ENCODE data around the gene DLG2. TPM values are rescaled to one million over a fixed set of nuclear protein-coding genes. Genes with fewer than 3 reads are reported as not detected.

The DLG2 gene
- total and polyA plus RNA-seq, 9 of the 15 experiments (the other 6 are each of a cell fraction or from before 2014, with no cell fraction given), result 0.52 to 1.6 (median 0.95) TPM

- in situ Hi-C loops (cut with MboI) (no loop called here), intact Hi-C loops (cut with micrococcal nuclease) (no loop called here)
- Histone ChIP-seq H3K4me2 (ENCODE audit: insufficient read depth, low read length) (no peak overlapping the region), H3K9ac (ENCODE audit: insufficient read depth in 1 of 2, low read depth in 2 of 2, low read length in 2 of 2) (no peak overlapping the region), H2AFZ (ENCODE audit: low read depth, low read length) (no peak overlapping the region), H3K36me3 (ENCODE audit: control insufficient read depth, insufficient read depth, low read length) (no peaks in the 10 kb centered on the region), H3K4me1 (replicated peaks in 1 of 2; ENCODE audit: control insufficient read depth in 2 of 2, insufficient read depth in 2 of 2, low read length in 2 of 2) (no peaks in the 10 kb centered on the region), H3K4me3 (no peak overlapping the region), H4K20me1 (replicated peaks; ENCODE audit: control insufficient read depth, insufficient read depth, low read length) (no peaks in the 10 kb centered on the region), H3K79me2 (ENCODE audit: control insufficient read depth, insufficient read depth, low read length) (no peaks in the 10 kb centered on the region), H3K9me3 (replicated peaks; ENCODE audit: control insufficient read depth, insufficient read depth, low read depth, low read length) (no peaks in the 10 kb centered on the region), H3K27me3 (ENCODE audit: control insufficient read depth in 2 of 2, insufficient read depth in 2 of 2, low read length in 2 of 2) (no peaks in the 10 kb centered on the region), H3K9me1 (ENCODE audit: control insufficient read depth, insufficient read depth, low read length) (no peaks in the 10 kb centered on the region), H3K27ac (ENCODE audit: extremely low read depth, low read depth, low read length) (no peak overlapping the region)
- FAIRE-seq (no peak), DNase-seq (ENCODE audit: extremely low read depth in 1 of 4, low spot score in 3 of 4) (no peak), ATAC-seq (no peak)
- WGBS (ENCODE audit: insufficient coverage, low coverage, missing lambda C conversion rate), result 0% methylated on average over 3 of the region's 3 CpGs
- no TSS peak for BruUV-seq (replicated peaks)
- ChIA-PET POLR2A (interaction anchor here (0.7 kb wide), 1 partner anchor 33 kb away, joined by 3 read pairs; no protein-coding TSS in a partner anchor), CTCF (ENCODE audit: low intra/inter-chr PET ratio) (no interaction called here)
- TF ChIP-seq GMEB1 (CRISPR knock-in tag; IDR thresholded peaks at IDR 0.05) (no peak), BCLAF1 (IDR thresholded peaks at IDR 0.05; ENCODE audit: borderline replicate concordance in 1 of 2, control insufficient read depth in 1 of 2, low read depth in 2 of 2, low read length in 1 of 2) (no peak), MTA3 (IDR thresholded peaks at IDR 0.05; ENCODE audit: borderline replicate concordance) (no peak), NELFE (IDR thresholded peaks at IDR 0.05; ENCODE audit: insufficient read depth, insufficient read length) (no peak), HDGF (IDR thresholded peaks at IDR 0.05) (no peak), ZKSCAN3 (CRISPR knock-in tag; IDR thresholded peaks at IDR 0.05) (no peak), CEBPZ (IDR thresholded peaks at IDR 0.05; ENCODE audit: borderline replicate concordance, low read depth, low read length) (no peak), ZBTB1 (CRISPR knock-in tag; IDR thresholded peaks at IDR 0.05; ENCODE audit: borderline replicate concordance, low read depth) (no peak), ZNF830 (CRISPR knock-in tag; IDR thresholded peaks at IDR 0.05) (no peak), NRF1 (conservative IDR thresholded peaks at IDR 0.05 in 1 of 2, IDR thresholded peaks at IDR 0.05 in 1 of 2) (no peak), ZNF717 (CRISPR knock-in tag; IDR thresholded peaks at IDR 0.05) (no peak), KHSRP (IDR thresholded peaks at IDR 0.05) (no peak), ZNF239 (CRISPR knock-in tag; IDR thresholded peaks at IDR 0.05) (no peak), GTF2B (IDR thresholded peaks at IDR 0.05; ENCODE audit: extremely low read depth, insufficient read length) (no peak), ADNP (tag; IDR thresholded peaks at IDR 0.05) (no peak)
Observed at GRCh38 chr11:83645561-83645960, 1981.6 kb downstream of the DLG2 start.

Measured in K562 (cell line).